ENCODE results near the gene ASB17. TPM values are rescaled to one million over a fixed set of nuclear protein-coding genes. Genes with fewer than 3 reads are reported as not detected.

ASB17 gene
- total RNA-seq, 1 experiment from 2014 or later: not detected

DNA sequence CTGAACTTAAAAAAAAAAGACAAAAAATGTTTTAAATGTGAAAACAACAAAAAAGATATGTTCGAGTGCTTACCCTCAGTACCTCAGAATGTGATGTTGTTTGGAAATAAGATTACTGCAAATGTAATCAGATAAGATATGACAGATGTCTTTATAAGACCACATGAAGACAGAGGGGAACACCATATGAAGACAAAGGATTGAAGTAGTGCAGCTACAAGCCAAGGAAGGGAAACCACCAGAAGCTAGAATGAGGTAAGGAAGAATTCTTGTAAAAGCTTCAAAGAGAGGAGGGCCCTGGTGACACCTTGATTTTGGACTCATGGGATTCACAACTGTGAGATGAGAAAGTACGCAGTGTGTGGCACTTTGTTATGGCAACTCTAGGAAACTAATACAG is 15.4 kb downstream of the ASB17 start:
- no peaks in the 10 kb centered on the region for H3K4me1 ChIP-seq (ENCODE audit: insufficient read depth, low read length)
- no CpG with 5 or more reads among the region's 2 CpGs for WGBS (ENCODE audit: extremely low coverage, insufficient read length, low lambda C conversion rate)
- H3K18ac ChIP-seq (ENCODE audit: insufficient read length, low read depth, low read length): no peak overlapping the region
- DNase-seq: no peak
- H3K4ac ChIP-seq (ENCODE audit: low read depth, low read length): no peak overlapping the region
- H2AK5ac ChIP-seq (ENCODE audit: insufficient read length, low read length): no peak overlapping the region
- H3K23me2 ChIP-seq (ENCODE audit: insufficient read length, low read depth, low read length, poor library complexity, severe bottlenecking): no peaks in the 10 kb centered on the region
- Mint-ChIP-seq H3K36me3 (ENCODE audit: insufficient read depth in 1 of 3, low read depth in 3 of 3) (no peaks in the 10 kb centered on the region), H3K4me1 (no peaks in the 10 kb centered on the region), H3K27ac (no peak overlapping the region), H3K4me3 (no peak overlapping the region), H3K27me3 (ENCODE audit: low read depth) (no peaks in the 10 kb centered on the region), H3K9me3 (no peaks in the 10 kb centered on the region)
- no peak overlapping the region for H4K5ac ChIP-seq (ENCODE audit: insufficient read length, low read depth, low read length)
- H4K8ac ChIP-seq (replicated peaks; ENCODE audit: insufficient read length, low read depth, low read length): no peak overlapping the region
- H3K27me3 ChIP-seq (ENCODE audit: insufficient read depth, low read length): no peaks in the 10 kb centered on the region
- H3K27ac ChIP-seq (ENCODE audit: insufficient read length, low read depth, low read length): no peak overlapping the region
- H3K56ac ChIP-seq (ENCODE audit: insufficient read length, low read depth, low read length): no peak overlapping the region
- no peaks in the 10 kb centered on the region for H3K79me1 ChIP-seq (ENCODE audit: insufficient read depth, low read depth, low read length, poor library complexity, severe bottlenecking)
- no peak overlapping the region for H3K4me2 ChIP-seq (ENCODE audit: insufficient read depth, insufficient read length, low read length)
- no peak overlapping the region for H2BK15ac ChIP-seq (ENCODE audit: low read depth, low read length)
- no peak overlapping the region for H3K14ac ChIP-seq (ENCODE audit: insufficient read depth, low read length)
- H2BK120ac ChIP-seq (ENCODE audit: low read depth, low read length, poor library complexity, severe bottlenecking): no peak overlapping the region
- H3K79me2 ChIP-seq (ENCODE audit: insufficient read depth, low read length): no peaks in the 10 kb centered on the region
- no peak overlapping the region for H2AFZ ChIP-seq (ENCODE audit: low read length)
- H3K23ac ChIP-seq (ENCODE audit: insufficient read length, low read depth, low read length): no peak overlapping the region
- no peak overlapping the region for H4K91ac ChIP-seq (ENCODE audit: insufficient read length, low read depth, low read length)
- no peaks in the 10 kb centered on the region for H3K9me3 ChIP-seq (ENCODE audit: control insufficient read depth, low read depth, low read length)
- H2BK12ac ChIP-seq (ENCODE audit: insufficient read length, low read depth, low read length): no peak overlapping the region
- TF ChIP-seq, protein P1, sequence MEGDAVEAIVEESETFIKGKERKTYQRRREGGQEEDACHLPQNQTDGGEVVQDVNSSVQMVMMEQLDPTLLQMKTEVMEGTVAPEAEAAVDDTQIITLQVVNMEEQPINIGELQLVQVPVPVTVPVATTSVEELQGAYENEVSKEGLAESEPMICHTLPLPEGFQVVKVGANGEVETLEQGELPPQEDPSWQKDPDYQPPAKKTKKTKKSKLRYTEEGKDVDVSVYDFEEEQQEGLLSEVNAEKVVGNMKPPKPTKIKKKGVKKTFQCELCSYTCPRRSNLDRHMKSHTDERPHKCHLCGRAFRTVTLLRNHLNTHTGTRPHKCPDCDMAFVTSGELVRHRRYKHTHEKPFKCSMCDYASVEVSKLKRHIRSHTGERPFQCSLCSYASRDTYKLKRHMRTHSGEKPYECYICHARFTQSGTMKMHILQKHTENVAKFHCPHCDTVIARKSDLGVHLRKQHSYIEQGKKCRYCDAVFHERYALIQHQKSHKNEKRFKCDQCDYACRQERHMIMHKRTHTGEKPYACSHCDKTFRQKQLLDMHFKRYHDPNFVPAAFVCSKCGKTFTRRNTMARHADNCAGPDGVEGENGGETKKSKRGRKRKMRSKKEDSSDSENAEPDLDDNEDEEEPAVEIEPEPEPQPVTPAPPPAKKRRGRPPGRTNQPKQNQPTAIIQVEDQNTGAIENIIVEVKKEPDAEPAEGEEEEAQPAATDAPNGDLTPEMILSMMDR (conservative IDR thresholded peaks at IDR 0.05): no peak
- H4K20me1 ChIP-seq (ENCODE audit: control insufficient read depth, insufficient read depth, insufficient read length): no peaks in the 10 kb centered on the region
- H3T11ph ChIP-seq (ENCODE audit: low read length): no peak overlapping the region
- no peak overlapping the region for H2BK20ac ChIP-seq (ENCODE audit: low read depth, low read length, poor library complexity, severe bottlenecking)
- no peak overlapping the region for H3K9ac ChIP-seq (ENCODE audit: extremely low read depth, insufficient read length, low read length)
- no peak overlapping the region for H2BK5ac ChIP-seq (ENCODE audit: insufficient read length, low read length)

Data from H9 (cell line).